ENCODE measurements around the gene BLTP3B.

The BLTP3B gene

DNA sequence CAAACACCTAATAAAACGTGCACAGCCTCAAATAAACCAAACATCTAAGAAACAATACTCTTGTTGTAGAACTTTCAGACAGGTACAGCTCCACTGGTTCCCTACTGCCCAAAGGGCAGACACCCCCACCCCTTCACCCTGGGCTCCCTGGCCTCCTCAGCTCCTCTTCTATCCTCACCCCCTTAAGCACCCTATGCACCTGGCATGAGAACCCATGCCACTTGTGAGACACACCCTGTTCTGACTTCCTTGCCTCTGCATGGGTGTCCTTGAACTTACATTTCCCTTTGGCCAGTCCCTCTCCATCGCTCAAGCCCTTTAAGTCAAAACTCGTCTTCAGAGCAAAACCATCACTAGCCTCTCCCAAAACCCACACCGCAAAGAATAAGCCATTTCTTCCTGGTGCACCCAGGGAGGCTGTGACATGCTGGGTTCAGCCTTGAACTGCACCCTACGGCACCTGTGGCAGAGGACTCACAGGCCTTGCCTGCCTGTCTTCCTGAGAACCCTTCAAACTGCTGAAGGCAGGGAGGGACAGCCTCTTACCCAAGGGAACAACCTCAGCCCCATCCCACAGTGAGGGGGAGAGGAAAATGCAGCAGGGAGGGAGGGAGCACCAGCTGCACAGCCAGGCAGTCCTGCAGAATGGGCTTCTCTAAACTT is 45.3 kb upstream of the BLTP3B start:
- H3K9ac ChIP-seq (ENCODE audit: low read length), result no peak overlapping the region
- H3K9me3 ChIP-seq (ENCODE audit: low read length), result no peaks in the 10 kb centered on the region
- no peak overlapping the region for H3K27ac ChIP-seq (ENCODE audit: low read depth, low read length, poor library complexity, severe bottlenecking)
- H3K4me3 ChIP-seq (ENCODE audit: low read depth, low read length, poor library complexity, severe bottlenecking), result no peak overlapping the region
- H4K20me1 ChIP-seq (ENCODE audit: insufficient read depth, low read length), result no peaks in the 10 kb centered on the region
- H3F3A ChIP-seq (ENCODE audit: insufficient read depth, low read length), result no peaks in the 10 kb centered on the region
- peaks cover 32% of the 10 kb centered on the region for H3K36me3 ChIP-seq (ENCODE audit: insufficient read depth, low read length)
- H3K4me1 ChIP-seq (ENCODE audit: insufficient read depth, low read length, severe bottlenecking), result peaks cover 13% of the 10 kb centered on the region
- TF ChIP-seq, protein P1, sequence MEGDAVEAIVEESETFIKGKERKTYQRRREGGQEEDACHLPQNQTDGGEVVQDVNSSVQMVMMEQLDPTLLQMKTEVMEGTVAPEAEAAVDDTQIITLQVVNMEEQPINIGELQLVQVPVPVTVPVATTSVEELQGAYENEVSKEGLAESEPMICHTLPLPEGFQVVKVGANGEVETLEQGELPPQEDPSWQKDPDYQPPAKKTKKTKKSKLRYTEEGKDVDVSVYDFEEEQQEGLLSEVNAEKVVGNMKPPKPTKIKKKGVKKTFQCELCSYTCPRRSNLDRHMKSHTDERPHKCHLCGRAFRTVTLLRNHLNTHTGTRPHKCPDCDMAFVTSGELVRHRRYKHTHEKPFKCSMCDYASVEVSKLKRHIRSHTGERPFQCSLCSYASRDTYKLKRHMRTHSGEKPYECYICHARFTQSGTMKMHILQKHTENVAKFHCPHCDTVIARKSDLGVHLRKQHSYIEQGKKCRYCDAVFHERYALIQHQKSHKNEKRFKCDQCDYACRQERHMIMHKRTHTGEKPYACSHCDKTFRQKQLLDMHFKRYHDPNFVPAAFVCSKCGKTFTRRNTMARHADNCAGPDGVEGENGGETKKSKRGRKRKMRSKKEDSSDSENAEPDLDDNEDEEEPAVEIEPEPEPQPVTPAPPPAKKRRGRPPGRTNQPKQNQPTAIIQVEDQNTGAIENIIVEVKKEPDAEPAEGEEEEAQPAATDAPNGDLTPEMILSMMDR (IDR thresholded peaks at IDR 0.05; ENCODE audit: low read length), result no peak
- TF ChIP-seq EZH2 (IDR thresholded peaks at IDR 0.05; ENCODE audit: borderline replicate concordance, low read length), result no peak
- no peaks in the 10 kb centered on the region for H3K9me2 ChIP-seq (ENCODE audit: low read depth, low read length)
- H2AFZ ChIP-seq (ENCODE audit: low read length), result no peak overlapping the region
- no peaks in the 10 kb centered on the region for H3K27me3 ChIP-seq (ENCODE audit: insufficient read depth, low read length)
- no peak overlapping the region for H3K4me2 ChIP-seq (ENCODE audit: low read length)
- H3K79me2 ChIP-seq (ENCODE audit: insufficient read depth, low read length), result no peaks in the 10 kb centered on the region

DNA sequence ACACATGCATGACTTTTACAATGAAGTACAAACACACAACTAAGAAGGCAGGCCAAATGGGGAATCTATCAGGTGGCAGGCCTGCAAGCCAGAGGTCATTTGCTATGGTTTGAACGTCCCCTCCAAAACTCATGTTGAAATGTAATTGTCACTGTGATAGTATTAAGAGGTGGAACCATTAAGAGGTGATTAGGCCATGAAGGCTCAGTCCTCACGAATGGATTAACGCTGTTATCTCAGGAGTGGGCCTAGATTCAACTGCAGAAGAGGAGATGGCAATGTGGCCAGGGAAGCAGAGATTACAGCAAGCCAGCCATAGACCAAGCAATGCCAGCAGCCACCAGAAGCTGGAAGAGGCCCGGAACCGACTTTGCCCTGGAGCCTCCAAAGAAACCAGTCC is 44.4 kb upstream of the BLTP3B start:
- H3K27me3 ChIP-seq (ENCODE audit: insufficient read depth, low read length), result no peaks in the 10 kb centered on the region
- no peaks in the 10 kb centered on the region for H3K9me3 ChIP-seq (ENCODE audit: low read length)
- H4K20me1 ChIP-seq (ENCODE audit: insufficient read depth, low read length), result no peaks in the 10 kb centered on the region
- H3K9ac ChIP-seq (ENCODE audit: low read length), result no peak overlapping the region
- H3K79me2 ChIP-seq (ENCODE audit: insufficient read depth, low read length), result no peaks in the 10 kb centered on the region
- H3K4me3 ChIP-seq (ENCODE audit: low read depth, low read length, poor library complexity, severe bottlenecking), result no peak overlapping the region
- no peak overlapping the region for H3K27ac ChIP-seq (ENCODE audit: low read depth, low read length, poor library complexity, severe bottlenecking)
- no peaks in the 10 kb centered on the region for H3F3A ChIP-seq (ENCODE audit: insufficient read depth, low read length)
- peaks cover 13% of the 10 kb centered on the region for H3K4me1 ChIP-seq (ENCODE audit: insufficient read depth, low read length, severe bottlenecking)
- no peak overlapping the region for H2AFZ ChIP-seq (ENCODE audit: low read length)
- no peak overlapping the region for H3K4me2 ChIP-seq (ENCODE audit: low read length)
- H3K36me3 ChIP-seq (ENCODE audit: insufficient read depth, low read length), result peaks cover 25% of the 10 kb centered on the region
- no peak for TF ChIP-seq EZH2 (IDR thresholded peaks at IDR 0.05; ENCODE audit: borderline replicate concordance, low read length)
- TF ChIP-seq, protein P1 (IDR thresholded peaks at IDR 0.05; ENCODE audit: low read length), result no peak
- H3K9me2 ChIP-seq (ENCODE audit: low read depth, low read length), result no peaks in the 10 kb centered on the region

DNA sequence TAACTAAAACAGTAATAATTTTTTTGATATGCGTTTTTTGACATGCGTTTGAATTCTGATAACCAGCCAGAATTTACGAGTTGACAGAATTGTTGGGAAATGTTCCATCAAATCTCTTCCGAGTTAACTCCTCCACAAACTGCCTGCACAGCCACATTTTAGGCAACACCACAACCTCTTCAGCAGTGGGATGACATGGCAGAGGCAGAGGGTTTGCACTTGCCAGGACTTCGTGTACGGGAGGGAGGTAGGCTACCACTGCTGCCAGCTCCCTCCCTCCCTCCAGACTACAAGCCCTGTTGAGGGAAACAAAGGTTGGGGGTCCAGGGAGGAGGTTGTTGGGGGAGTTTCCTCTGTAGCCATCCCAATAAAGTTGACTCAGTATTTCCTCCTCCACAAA is 43.4 kb upstream of the BLTP3B start:
- Histone ChIP-seq H2AFZ (ENCODE audit: low read length) (no peak overlapping the region), H3F3A (ENCODE audit: insufficient read depth, low read length) (no peaks in the 10 kb centered on the region), H3K79me2 (ENCODE audit: insufficient read depth, low read length) (no peaks in the 10 kb centered on the region), H3K9me2 (ENCODE audit: low read depth, low read length) (no peaks in the 10 kb centered on the region), H3K27ac (ENCODE audit: low read depth, low read length, poor library complexity, severe bottlenecking) (no peak overlapping the region), H3K9ac (ENCODE audit: low read length) (no peak overlapping the region), H3K4me2 (ENCODE audit: low read length) (no peak overlapping the region), H3K4me3 (ENCODE audit: low read depth, low read length, poor library complexity, severe bottlenecking) (no peak overlapping the region), H3K27me3 (ENCODE audit: insufficient read depth, low read length) (no peaks in the 10 kb centered on the region), H3K9me3 (ENCODE audit: low read length) (no peaks in the 10 kb centered on the region), H3K36me3 (ENCODE audit: insufficient read depth, low read length) (peaks cover 16% of the 10 kb centered on the region), H3K4me1 (ENCODE audit: insufficient read depth, low read length, severe bottlenecking) (peaks cover 13% of the 10 kb centered on the region), H4K20me1 (ENCODE audit: insufficient read depth, low read length) (no peaks in the 10 kb centered on the region)
- TF ChIP-seq EZH2 (IDR thresholded peaks at IDR 0.05; ENCODE audit: borderline replicate concordance, low read length), result no peak
- TF ChIP-seq, protein P1 (IDR thresholded peaks at IDR 0.05; ENCODE audit: low read length), result no peak
